GM19397 (cell line): ENCODE results near the gene ARPC2.
"Not testable (repeated sequence)": the region's sequence is repeated elsewhere in the genome, so short reads cannot be mapped to it uniquely, and the experiment has no call there.

Experiments used
- ATAC-seq: cut with Tn5 transposase; IDR thresholded peaks from one replicate; pipeline ENCODE4 v1.9.1; 2021; ENCODE audit warnings: mild to moderate bottlenecking, moderate library complexity; ENCODE audit not compliant: unreplicated experiment

ARPC2 gene

DNA sequence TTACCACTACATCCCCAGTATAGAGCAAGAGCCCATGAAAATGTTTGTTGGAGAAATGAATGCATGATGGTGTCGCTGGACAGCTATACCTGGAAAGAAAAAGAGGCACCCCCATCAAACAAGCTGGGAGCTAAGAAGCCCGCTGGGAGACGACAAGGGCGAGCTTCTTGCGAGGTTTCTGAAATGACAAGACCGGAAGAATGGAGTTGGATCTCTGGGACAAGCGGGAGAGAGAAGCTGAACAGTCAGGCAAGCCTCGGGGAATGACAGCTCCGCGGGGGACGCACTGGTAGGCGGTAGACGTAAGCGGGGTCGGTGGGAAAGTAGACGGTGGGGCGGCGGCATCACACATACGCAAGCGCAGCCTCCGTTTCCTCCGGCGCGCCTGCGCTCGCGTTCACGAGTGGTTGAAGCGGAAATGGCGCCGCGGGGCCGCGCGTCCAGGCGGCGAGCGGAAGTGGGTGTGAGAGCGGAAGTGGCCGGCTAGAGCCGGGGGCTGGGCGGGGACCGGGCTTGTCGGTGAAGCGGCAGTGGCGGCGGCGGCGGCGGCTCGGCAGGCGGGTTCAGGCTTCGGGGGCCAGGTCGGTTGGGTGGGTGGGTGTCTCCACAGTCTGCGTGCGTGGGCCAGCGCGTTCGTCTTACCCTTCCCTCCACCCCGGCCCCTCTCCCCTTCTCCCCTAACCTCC lies at the start of gene ARPC2:
TSS of gene ARPC2 (plus strand) at position 516 of the 686 bp plus-strand sequence. CDS start 282 bp downstream, outside the sequence.
- peak; percentile 67 for ATAC-seq

DNA sequence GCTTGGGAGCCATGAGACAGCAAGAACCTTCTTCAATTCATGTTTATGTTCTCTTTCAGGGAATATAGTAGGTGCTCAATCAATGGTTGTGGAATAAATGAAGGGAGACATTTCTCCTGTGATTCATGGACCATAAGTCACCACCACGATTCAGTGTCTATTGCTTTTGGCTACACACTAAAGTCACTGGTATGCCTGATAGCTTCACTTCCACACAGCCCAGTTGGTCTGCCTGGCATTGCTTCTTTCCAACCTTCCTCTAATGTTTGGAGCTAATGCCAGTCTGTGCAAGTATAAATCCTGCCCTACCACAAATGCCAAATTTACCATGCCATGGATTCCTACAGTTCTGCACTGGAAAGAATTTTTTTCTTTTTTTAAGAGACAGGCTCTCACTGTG lies 49.0 kb upstream of the ARPC2 start:
- no peak for ATAC-seq

GRCh38 chr2:218168635-218169462 lies 48.1 kb upstream of the ARPC2 start:
- peak; percentile 57 for ATAC-seq

DNA sequence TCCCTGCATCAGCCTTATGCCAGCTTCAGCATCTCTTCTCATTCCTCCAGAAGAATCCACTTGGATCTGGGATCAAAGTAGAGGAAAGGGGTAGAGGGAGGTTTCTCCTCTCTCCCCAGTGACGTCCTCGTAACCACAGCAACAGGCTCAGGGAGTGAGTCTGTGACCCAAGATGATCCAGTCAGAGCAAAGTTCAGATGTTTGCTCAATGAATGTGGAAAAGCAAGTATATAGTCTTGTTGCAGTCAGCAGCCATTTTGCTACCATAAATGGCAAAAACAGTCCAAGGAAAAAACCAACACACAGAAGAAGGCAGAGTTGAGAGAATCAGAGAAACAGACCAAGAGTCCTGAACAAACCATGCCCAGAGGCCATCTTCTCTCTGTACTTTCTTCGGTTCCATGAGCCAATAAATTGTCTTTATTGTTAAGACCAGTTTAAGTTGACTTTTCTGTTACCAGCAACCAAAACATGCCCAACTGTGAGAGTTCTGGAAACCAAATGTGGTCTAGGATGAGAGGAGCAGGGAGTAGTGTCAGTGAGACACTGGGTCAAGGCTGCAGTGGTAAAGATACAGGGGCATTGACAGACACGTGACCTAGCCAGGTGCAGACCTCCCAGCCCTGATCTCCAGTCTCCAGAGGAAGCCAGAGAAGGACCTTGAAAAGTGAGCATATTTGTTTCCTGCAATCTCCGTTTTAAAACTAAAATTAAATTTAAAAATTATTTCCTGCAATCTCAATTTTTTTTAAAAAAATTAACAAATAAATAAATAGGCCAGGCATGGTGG lies 47.0 kb upstream of the ARPC2 start:
- no peak for ATAC-seq

DNA sequence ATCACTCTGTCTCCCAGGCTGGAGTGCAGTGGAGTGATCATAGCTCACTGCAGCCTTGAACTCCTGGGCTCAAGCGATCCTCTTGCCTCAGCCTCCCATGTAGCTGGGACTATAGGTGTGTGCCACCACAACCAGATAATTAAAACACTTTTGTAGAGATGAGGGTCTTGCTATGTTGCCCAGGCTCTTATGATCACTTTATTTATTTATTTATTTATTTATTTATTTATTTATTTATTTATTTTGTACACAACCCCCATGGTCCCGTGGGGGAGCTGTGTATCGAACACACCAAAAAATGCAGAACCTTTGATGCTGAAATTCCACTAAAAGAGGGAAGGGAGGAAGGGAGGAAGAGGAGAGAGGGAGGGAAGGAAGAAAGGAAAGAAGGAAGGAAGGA lies 45.2 kb upstream of the ARPC2 start:
- not testable (repeated sequence) for ATAC-seq

- no peak for ATAC-seq
Observed at GRCh38 chr2:218172845-218173244, 44.1 kb upstream of the ARPC2 start.

- no peak for ATAC-seq
Observed at GRCh38 chr2:218179782-218180181, 37.2 kb upstream of the ARPC2 start.

DNA sequence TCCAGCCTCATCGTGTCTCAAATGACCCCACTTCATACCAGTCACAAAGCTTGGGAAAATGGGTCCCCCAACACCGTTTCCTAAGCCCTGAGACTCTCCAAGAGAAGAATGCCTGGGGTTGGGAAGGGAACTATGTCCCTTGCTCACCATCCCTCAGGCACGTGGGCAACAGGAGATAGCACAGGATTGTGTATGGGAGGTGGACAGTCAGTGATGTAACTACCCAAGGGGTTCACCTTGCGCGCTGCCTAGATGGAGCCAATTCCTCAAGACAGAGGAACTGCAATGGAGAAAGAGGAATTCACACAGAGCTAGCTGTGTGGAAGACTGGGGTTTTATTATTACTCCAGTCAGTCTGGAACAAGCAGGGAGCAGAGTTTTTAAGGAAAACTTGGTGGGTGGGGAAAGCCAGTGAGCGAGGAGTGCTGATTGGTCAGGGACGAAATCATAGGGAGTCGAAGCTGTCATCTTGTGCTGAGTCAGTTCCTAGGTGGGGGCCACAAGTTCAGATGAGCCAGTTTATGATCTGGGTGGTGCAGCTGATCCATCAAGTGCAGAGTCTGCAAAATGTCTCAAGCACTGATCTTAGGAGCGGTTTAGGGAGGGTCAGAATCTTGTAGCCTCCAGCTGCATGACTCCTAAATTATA lies 36.4 kb upstream of the ARPC2 start:
- no peak for ATAC-seq

DNA sequence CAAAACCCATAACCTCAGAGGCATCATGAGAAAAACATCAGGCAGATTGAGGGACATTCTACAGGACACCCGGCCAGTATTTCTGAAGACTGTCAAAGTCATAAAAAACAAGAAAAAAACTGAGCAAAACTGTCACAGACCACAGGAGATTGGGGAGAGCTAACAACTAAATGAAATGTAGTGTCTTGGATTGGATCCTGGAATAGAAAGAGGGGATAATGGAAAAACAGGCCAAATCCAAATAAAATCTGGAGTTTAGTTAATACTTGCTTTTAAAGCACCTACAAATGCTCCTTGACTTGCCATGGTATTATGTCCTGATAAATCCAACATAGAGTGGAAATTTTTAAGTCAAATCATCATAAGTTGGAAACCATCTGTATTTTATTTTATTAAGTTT lies 32.7 kb upstream of the ARPC2 start:
- no peak for ATAC-seq

DNA sequence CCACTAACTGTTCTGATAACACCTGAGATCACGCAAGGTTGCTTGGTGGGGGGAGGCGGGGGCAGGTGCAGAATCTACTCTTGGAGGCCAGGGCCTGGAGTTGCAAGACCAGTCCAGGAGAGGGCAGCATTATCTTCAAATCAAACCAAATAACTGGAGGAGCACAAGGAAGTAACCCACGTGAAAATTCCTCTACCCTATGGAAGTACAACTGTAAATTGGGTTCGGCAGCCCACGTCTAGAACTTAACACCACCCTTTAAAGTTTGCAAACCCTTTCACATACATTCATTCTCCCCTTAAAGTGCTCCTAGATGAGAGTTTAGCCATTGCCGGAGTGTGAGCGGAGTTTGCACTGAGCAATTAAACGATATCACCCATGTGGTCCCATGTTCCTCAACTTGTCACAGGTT lies 30.6 kb upstream of the ARPC2 start:
- no peak for ATAC-seq

DNA sequence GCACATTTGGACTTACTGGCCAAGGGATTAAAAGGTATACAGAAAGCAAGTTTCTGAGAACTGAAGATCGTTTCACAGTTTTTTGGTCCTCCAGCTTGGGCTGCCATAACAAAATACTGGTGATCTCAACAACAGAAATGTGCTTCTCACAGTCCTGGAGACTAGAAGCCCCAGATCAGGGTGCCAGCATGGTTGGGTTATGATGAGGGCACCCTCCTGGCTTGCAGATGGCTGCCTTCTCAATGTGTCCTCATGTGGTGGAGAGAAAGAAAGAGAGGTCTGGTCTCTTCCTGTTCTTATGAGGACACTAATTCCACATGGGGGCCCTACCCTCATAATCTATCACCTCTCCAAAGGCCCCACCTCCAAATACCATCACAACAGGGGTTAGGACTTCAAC lies 30.1 kb upstream of the ARPC2 start:
- ATAC-seq = no peak

- ATAC-seq = no peak
Observed at GRCh38 chr2:218187296-218188015, 29.5 kb upstream of the ARPC2 start.

- ATAC-seq = no peak
Observed at GRCh38 chr2:218188528-218188927, 28.5 kb upstream of the ARPC2 start.

DNA sequence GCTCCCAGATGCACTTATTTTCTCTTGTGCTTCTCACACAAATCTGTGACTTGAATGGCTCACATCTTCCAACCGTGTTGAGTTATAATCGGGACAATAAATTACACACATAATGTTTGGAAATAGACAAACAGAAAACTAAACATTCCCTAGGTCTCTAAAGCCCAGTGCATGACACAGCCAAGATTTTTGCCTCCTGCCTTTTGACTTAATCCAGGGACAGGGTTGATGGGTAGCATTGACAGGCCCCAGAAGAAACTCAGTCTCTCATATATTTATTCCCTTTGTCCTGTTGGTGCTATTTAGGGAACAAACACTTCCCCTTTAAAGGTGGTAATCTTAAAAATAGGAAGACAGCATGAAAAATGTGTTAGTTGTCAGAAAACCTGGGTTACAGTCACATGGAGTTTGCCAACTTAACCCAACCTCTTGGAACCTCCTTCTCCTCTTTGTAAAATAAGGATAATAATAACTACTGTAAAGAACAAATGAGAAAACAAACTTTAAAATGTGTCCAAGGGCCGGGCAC lies 24.0 kb upstream of the ARPC2 start:
- no peak for ATAC-seq

DNA sequence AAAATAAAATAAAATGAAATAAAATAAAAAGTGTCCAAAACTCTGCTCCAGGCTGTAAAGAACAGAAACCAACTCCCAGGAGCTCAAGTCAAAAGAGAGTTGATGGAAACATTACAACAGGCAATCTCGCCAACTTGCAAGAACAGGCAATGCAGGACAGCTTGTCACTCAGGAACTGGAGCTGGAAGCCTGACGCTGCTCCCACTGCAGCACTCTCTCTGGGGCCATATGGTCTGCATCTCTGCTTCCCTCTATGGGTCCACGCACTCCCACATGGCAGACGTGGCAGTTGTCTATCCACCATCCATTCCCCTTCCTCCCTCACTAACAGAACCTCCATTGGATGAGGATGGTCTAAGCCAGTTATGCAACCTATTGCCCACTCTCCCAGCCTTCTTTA lies 23.3 kb upstream of the ARPC2 start:
- no peak for ATAC-seq

GRCh38 chr2:218194880-218195279 lies 22.1 kb upstream of the ARPC2 start:
- ATAC-seq = no peak

DNA sequence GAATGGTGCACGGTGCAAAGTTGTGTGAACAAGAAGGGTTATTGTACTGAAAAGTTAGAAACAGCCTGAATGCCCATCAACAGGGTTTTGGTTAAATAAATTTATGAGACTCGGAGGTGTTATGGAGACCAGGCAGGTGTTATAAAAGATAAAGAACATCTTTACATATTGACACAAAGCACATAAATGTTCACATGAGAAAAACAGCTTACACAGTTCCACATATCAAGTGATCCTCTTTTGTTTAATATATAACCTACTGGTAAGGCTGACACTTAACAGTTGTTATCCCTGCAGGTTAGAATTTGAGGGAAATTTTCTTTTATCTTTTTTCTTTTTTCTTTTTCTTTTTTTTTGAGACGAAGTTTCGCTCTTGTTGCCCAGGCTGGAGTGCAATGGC lies 20.0 kb upstream of the ARPC2 start:
- no peak for ATAC-seq

GRCh38 chr2:218202266-218202665 lies 14.7 kb upstream of the ARPC2 start:
- ATAC-seq = no peak

GRCh38 chr2:218209078-218209477 lies 7.9 kb upstream of the ARPC2 start:
- ATAC-seq = no peak

DNA sequence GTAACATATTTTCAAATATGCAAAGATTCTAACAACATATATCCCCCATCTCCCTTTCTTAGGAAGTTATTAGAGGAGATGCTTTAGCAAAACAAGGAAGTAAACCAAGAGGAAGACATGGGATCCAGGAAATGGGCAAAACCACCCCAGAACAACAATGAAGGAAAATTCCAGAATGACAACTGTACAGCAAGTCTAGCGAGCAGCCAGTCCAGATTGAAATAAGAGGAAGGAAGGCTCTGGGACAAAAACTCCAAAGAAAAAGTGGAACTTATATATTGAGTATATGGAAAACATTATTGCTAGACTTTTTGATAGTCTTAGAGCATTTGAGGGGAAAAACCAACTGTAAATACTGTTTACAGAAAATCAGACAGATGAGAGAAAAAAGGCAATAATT lies 2.9 kb upstream of the ARPC2 start:
- ATAC-seq = no peak
